GM23248 (cell line): ENCODE data around the gene EHD4. TPM values are rescaled to one million over a fixed set of nuclear protein-coding genes. Genes with fewer than 3 reads are reported as not detected.

ENCODE experiments used
- DNase-seq: peaks from one replicate; pipeline ENCODE4 v3.0.0-alpha.2; 2015
- H2AFZ ChIP-seq: fragments of 200-600 bp; sonication (generic); 2 replicates; pipeline ENCODE4 v1.6.1; 2016; ENCODE audit warnings: antibody characterized with exemption
- H3F3A ChIP-seq: fragments of 200-600 bp; sonication (generic); 2 replicates; pipeline ENCODE4 v1.6.1; 2016; ENCODE audit warnings: mild to moderate bottlenecking, antibody characterized with exemption, mixed run types; ENCODE audit not compliant: insufficient read depth
- H3K27ac ChIP-seq: fragments of 200-600 bp; sonication (generic); 2 replicates; pipeline ENCODE4 v1.5.1; 2016; ENCODE audit warnings: mild to moderate bottlenecking
- H3K27me3 ChIP-seq: fragments of 200-600 bp; sonication (generic); replicated peaks from 2 replicates; pipeline ENCODE4 v1.6.1; 2016; ENCODE audit warnings: mild to moderate bottlenecking; ENCODE audit not compliant: insufficient read depth
- H3K36me3 ChIP-seq: fragments of 200-600 bp; sonication (generic); 2 replicates; pipeline ENCODE4 v1.6.1; 2016; ENCODE audit warnings: low read depth, mild to moderate bottlenecking
- H3K4me1 ChIP-seq: fragments of 200-600 bp; sonication (generic); 2 replicates; pipeline ENCODE4 v1.6.1; 2016; ENCODE audit warnings: mild to moderate bottlenecking; ENCODE audit not compliant: insufficient read depth
- H3K4me2 ChIP-seq: fragments of 200-600 bp; sonication (generic); one replicate; pipeline ENCODE4 v1.6.1; 2016; ENCODE audit warnings: mild to moderate bottlenecking; ENCODE audit not compliant: unreplicated experiment
- H3K4me3 ChIP-seq: fragments of 200-600 bp; sonication (generic); 2 replicates; pipeline ENCODE4 v1.5.1; 2016; ENCODE audit warnings: mild to moderate bottlenecking
- H3K79me2 ChIP-seq: fragments of 200-600 bp; sonication (generic); 2 replicates; pipeline ENCODE4 v1.6.1; 2016; ENCODE audit warnings: mild to moderate bottlenecking; ENCODE audit not compliant: insufficient read depth
- H3K9ac ChIP-seq: fragments of 200-600 bp; sonication (generic); 2 replicates; pipeline ENCODE4 v1.6.1; 2016; ENCODE audit warnings: mild to moderate bottlenecking
- H3K9me2 ChIP-seq: fragments of 200-600 bp; sonication (generic); 2 replicates; pipeline ENCODE4 v1.6.1; 2016; ENCODE audit warnings: mixed run types, mild to moderate bottlenecking, moderate library complexity; ENCODE audit not compliant: insufficient read depth
- H3K9me3 ChIP-seq: fragments of 200-600 bp; sonication (generic); one replicate; pipeline ENCODE4 v1.6.1; 2017; ENCODE audit warnings: low read depth
- H4K20me1 ChIP-seq: fragments of 200-600 bp; sonication (generic); 2 replicates; pipeline ENCODE4 v1.6.0; 2016; ENCODE audit not compliant: insufficient read depth
- EZH2 ChIP-seq: fragments of 200-600 bp; sonication (generic); IDR thresholded peaks from 2 replicates; pipeline ENCODE4 v1.6.1; 2018; ENCODE audit warnings: antibody characterized with exemption, mild to moderate bottlenecking; ENCODE audit not compliant: insufficient read depth, poor library complexity, severe bottlenecking
- EZH2phosphoT487 ChIP-seq: fragments of 200-600 bp; sonication (generic); IDR thresholded peaks from 2 replicates; pipeline ENCODE4 v1.6.1; 2018; ENCODE audit warnings: antibody characterized with exemption, moderate library complexity, mild to moderate bottlenecking, low read depth; ENCODE audit not compliant: insufficient read depth
- WGBS, 2 experiments: methylation state at CpG; one replicate each; pipeline ENCODE4 v1.1.6; 2015 to 2017; ENCODE audit warnings: low lambda C conversion rate in 2 of 2, low coverage in 1 of 2; ENCODE audit errors: missing lambda C conversion rate in 2 of 2; 5-methylcytosine and 5-hydroxymethylcytosine counted together
- in situ Hi-C: fragments of 300-500 bp; cut with MboI; formaldehyde crosslinking; loops from 2 replicates; pipeline ENCODE4 v1.15.0; 2020
- microRNA-seq: library from miRNA; unstranded; fragments of <30 nt; microRNA quantifications from one replicate; pipeline ENCODE4, GENCODE V29; 2016; ENCODE audit warnings: borderline number of aligned reads
- polyA plus RNA-seq: library from polyadenylated mRNA; unstranded; fragments of >200 nt; fragmentation: Nextera tagmentation; extraction: Ambion mirVana; gene quantifications from 2 replicates; pipeline ENCODE4 v1.2.1, GENCODE V29; 2016
- small RNA-seq: library from RNA; depleted of rRNA; stranded (forward); fragments of <200 nt; gene quantifications from one replicate; pipeline ENCODE3, GENCODE V24; 2014; ENCODE audit warnings: low read depth, low replicate concordance
- total RNA-seq: library from RNA; depleted of rRNA; stranded (reverse); fragments of >200 nt; shearing (Covaris generic); gene quantifications from 2 replicates; pipeline ENCODE4 v1.2.3, GENCODE V29; 2014; rRNA removed

The EHD4 gene
- total and polyA plus RNA-seq, 2 experiments from 2014 or later, result 17.7 to 18.7 TPM

- Histone ChIP-seq H3K9me2 (no peaks in the 10 kb centered on the region), H3K9me3 (no peaks in the 10 kb centered on the region), H3K4me1 (no peaks in the 10 kb centered on the region), H3F3A (0 out of 2 replicates have a peak, but pooled peaks cover 3% of the 10 kb centered on the region), H4K20me1 (no peaks in the 10 kb centered on the region), H3K36me3 (no peaks in the 10 kb centered on the region; the same call in 1 of the 2 replicates), H3K79me2 (no peaks in the 10 kb centered on the region), H3K4me2 (no peak overlapping the region), H3K4me3 (no peak overlapping the region), H3K9ac (no peak overlapping the region), H2AFZ (no peak overlapping the region), H3K27ac (no peak overlapping the region), H3K27me3 (no peaks in the 10 kb centered on the region)
- no peak for DNase-seq
- WGBS, 2 experiments, result 91% methylated on average over 8 to 14 of the region's 14 CpGs
- TF ChIP-seq EZH2, result no peak
- TF ChIP-seq EZH2phosphoT487, result no peak
- in situ Hi-C loops, result no loop called here
Measured at GRCh38 chr15:41847206-41847605, 125.2 kb downstream of the EHD4 start.

Small RNAs within 50 kb of the gene (microRNA-seq; reads per million reads assigned to microRNA genes)
- gene MIR4310, result not detected

Small RNAs within 50 kb of the gene (small RNA-seq; reads per million reads assigned to genes)
- not detected for gene MIR4310
- not detected for gene RNA5SP393

Other genes with a start within 250 kb of the EHD4 start
- gene MAPKBP1, start 198.1 kb downstream of the EHD4 start, total RNA-seq, result 8.5 and 12.3 TPM in 2 replicates
- 4.4 and 5.2 TPM in 2 replicates for gene MAPKBP1, start 198.1 kb downstream of the EHD4 start, polyA plus RNA-seq
- gene JMJD7, start 144.5 kb downstream of the EHD4 start, total RNA-seq, result 1.3 and 11.7 TPM in 2 replicates
- gene JMJD7, start 144.5 kb downstream of the EHD4 start, polyA plus RNA-seq, result 3.5 and 5.3 TPM in 2 replicates
- 1.4 TPM in 1 of 2 replicates, not detected in the other for gene PLA2G4B, start 133.7 kb downstream of the EHD4 start, total RNA-seq
- 1.1 and 1.6 TPM in 2 replicates for gene PLA2G4B, start 133.7 kb downstream of the EHD4 start, polyA plus RNA-seq
- gene SPTBN5, start 78.5 kb downstream of the EHD4 start, total RNA-seq, result 0.11 and 0.25 TPM in 2 replicates
- gene SPTBN5, start 78.5 kb downstream of the EHD4 start, polyA plus RNA-seq, result 0.03 TPM in 1 of 2 replicates, not detected in the other
- gene PLA2G4E, start 48.5 kb upstream of the EHD4 start, total RNA-seq, result not detected in 2 replicates
- gene PLA2G4E, start 48.5 kb upstream of the EHD4 start, polyA plus RNA-seq, result not detected in 2 replicates
- gene PLA2G4D, start 122.0 kb upstream of the EHD4 start, total RNA-seq, result not detected in 2 replicates
- gene PLA2G4D, start 122.0 kb upstream of the EHD4 start, polyA plus RNA-seq, result not detected in 2 replicates
- not detected in 2 replicates for gene PLA2G4F, start 184.1 kb upstream of the EHD4 start, total RNA-seq
- gene PLA2G4F, start 184.1 kb upstream of the EHD4 start, polyA plus RNA-seq, result not detected in 2 replicates
- gene VPS39, start 235.7 kb upstream of the EHD4 start, total RNA-seq, result 49.3 and 57.8 TPM in 2 replicates
- gene VPS39, start 235.7 kb upstream of the EHD4 start, polyA plus RNA-seq, result 33.0 and 33.4 TPM in 2 replicates